Measurements from ENCODE around the gene TNS2. TPM values are rescaled to one million over a fixed set of nuclear protein-coding genes. Genes with fewer than 3 reads are reported as not detected.

TNS2 gene
- total and polyA plus RNA-seq, 2 of the 13 experiments (the other 11 are each of a cell fraction or from before 2014, with no cell fraction given), result 8.9 to 20.4 TPM

DNA sequence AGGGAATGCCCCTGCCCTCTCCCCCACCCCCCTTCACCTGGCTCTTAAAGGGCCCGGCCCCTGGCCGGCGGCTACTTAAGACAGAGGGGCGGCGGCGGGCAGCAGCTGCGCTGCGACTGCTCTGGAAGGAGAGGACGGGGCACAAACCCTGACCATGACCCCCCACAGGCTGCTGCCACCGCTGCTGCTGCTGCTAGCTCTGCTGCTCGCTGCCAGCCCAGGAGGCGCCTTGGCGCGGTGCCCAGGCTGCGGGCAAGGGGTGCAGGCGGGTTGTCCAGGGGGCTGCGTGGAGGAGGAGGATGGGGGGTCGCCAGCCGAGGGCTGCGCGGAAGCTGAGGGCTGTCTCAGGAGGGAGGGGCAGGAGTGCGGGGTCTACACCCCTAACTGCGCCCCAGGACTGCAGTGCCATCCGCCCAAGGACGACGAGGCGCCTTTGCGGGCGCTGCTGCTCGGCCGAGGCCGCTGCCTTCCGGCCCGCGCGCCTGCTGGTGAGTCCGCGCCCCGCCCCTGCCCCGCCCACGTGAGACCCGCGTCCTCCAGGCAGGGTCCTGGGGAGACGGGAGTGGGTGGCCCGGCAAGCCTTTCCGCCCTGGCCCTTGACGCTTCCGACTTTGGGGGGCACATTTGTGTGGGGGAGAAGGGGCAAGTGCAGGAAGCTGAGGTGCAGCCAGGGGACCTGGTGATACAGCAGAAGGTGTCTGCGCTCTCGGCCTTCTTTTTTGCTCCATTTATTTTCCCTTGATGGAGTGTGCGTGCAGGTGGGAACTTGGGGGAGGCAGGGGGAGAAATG, 47.9 kb downstream of the TNS2 start, which contains the start of gene IGFBP6 (continued):
- TF ChIP-seq, protein P1, sequence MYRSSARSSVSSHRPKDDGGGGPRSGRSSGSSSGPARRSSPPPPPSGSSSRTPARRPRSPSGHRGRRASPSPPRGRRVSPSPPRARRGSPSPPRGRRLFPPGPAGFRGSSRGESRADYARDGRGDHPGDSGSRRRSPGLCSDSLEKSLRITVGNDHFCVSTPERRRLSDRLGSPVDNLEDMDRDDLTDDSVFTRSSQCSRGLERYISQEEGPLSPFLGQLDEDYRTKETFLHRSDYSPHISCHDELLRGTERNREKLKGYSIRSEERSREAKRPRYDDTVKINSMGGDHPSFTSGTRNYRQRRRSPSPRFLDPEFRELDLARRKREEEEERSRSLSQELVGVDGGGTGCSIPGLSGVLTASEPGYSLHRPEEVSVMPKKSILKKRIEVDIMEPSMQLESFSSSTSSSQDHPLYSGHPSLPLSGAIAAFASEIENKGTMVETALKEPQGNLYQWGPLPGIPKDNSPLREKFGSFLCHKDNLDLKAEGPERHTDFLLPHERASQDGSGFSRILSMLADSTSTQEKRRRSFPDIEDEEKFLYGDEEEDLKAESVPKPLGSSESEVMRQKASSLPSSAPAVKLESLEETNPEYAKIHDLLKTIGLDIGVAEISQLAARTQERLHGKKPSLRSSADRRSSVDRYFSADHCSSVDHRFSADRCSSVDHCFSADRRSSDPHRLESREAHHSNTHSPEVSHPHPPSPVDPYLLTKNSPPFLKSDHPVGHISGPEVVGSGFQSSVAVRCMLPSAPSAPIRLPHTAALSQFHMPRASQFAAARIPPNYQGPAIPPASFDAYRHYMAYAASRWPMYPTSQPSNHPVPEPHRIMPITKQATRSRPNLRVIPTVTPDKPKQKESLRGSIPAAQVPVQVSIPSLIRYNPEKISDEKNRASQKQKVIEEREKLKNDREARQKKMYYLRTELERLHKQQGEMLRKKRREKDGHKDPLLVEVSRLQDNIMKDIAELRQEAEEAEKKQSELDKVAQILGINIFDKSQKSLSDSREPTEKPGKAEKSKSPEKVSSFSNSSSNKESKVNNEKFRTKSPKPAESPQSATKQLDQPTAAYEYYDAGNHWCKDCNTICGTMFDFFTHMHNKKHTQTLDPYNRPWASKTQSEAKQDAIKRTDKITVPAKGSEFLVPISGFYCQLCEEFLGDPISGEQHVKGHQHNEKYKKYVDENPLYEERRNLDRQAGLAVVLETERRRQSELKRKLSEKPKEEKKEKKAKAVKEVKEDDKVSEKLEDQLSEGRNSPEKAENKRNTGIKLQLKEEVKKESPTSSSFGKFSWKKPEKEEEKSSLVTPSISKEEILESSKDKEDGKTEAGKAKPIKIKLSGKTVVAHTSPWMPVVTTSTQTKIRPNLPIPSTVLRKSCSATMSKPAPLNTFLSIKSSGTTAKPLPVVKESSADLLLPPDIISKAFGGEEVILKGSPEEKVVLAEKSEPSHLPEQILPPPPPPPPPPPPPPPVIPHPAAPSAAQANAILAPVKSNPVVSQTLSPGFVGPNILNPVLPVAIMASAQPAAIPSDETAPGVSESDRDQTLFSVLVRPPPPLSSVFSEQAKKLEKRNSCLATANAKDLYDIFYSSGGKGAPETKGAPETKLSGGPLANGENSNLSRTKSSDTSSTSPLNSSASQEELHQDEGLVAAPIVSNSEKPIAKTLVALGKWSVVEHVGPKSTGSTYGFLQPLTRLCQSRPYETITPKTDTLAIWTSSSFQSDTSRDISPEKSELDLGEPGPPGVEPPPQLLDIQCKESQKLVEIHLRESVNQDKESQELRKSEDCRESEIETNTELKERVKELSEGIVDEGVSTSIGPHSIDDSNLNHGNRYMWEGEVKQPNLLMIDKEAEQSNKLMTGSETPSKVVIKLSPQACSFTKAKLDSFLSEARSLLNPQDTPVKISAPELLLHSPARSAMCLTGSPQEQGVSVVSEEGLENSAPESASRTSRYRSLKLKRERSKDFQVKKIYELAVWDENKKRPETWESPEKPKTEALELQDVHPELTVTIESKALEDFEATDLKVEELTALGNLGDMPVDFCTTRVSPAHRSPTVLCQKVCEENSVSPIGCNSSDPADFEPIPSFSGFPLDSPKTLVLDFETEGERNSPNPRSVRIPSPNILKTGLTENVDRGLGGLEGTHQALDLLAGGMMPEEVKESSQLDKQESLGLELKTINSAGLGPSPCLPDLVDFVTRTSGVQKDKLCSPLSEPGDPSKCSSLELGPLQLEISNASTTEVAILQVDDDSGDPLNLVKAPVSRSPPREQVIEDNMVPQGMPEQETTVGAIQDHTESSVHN (CRISPR knock-in tag; IDR thresholded peaks at IDR 0.05), result no peak
- no peak for TF ChIP-seq NFYC (CRISPR knock-in tag; IDR thresholded peaks at IDR 0.05)
- TF ChIP-seq, protein P2, sequence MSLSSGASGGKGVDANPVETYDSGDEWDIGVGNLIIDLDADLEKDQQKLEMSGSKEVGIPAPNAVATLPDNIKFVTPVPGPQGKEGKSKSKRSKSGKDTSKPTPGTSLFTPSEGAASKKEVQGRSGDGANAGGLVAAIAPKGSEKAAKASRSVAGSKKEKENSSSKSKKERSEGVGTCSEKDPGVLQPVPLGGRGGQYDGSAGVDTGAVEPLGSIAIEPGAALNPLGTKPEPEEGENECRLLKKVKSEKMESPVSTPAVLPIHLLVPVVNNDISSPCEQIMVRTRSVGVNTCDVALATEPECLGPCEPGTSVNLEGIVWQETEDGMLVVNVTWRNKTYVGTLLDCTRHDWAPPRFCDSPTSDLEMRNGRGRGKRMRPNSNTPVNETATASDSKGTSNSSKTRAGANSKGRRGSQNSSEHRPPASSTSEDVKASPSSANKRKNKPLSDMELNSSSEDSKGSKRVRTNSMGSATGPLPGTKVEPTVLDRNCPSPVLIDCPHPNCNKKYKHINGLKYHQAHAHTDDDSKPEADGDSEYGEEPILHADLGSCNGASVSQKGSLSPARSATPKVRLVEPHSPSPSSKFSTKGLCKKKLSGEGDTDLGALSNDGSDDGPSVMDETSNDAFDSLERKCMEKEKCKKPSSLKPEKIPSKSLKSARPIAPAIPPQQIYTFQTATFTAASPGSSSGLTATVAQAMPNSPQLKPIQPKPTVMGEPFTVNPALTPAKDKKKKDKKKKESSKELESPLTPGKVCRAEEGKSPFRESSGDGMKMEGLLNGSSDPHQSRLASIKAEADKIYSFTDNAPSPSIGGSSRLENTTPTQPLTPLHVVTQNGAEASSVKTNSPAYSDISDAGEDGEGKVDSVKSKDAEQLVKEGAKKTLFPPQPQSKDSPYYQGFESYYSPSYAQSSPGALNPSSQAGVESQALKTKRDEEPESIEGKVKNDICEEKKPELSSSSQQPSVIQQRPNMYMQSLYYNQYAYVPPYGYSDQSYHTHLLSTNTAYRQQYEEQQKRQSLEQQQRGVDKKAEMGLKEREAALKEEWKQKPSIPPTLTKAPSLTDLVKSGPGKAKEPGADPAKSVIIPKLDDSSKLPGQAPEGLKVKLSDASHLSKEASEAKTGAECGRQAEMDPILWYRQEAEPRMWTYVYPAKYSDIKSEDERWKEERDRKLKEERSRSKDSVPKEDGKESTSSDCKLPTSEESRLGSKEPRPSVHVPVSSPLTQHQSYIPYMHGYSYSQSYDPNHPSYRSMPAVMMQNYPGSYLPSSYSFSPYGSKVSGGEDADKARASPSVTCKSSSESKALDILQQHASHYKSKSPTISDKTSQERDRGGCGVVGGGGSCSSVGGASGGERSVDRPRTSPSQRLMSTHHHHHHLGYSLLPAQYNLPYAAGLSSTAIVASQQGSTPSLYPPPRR (CRISPR knock-in tag; IDR thresholded peaks at IDR 0.05; ENCODE audit: borderline replicate concordance), result peak; percentile 45; the same call in 1 of the 2 replicates
- no peak for TF ChIP-seq FOXJ3 (CRISPR knock-in tag; IDR thresholded peaks at IDR 0.05; ENCODE audit: borderline replicate concordance)
- 0 out of 2 replicates have a peak, but pooled peaks have one; percentile 25 for TF ChIP-seq ZNF414 (CRISPR knock-in tag; IDR thresholded peaks at IDR 0.05)
- no peak for TF ChIP-seq ZNF780A (CRISPR knock-in tag; IDR thresholded peaks at IDR 0.05)
- TF ChIP-seq, protein P3, sequence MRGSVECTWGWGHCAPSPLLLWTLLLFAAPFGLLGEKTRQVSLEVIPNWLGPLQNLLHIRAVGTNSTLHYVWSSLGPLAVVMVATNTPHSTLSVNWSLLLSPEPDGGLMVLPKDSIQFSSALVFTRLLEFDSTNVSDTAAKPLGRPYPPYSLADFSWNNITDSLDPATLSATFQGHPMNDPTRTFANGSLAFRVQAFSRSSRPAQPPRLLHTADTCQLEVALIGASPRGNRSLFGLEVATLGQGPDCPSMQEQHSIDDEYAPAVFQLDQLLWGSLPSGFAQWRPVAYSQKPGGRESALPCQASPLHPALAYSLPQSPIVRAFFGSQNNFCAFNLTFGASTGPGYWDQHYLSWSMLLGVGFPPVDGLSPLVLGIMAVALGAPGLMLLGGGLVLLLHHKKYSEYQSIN (CRISPR knock-in tag; IDR thresholded peaks at IDR 0.05; ENCODE audit: borderline replicate concordance), result no peak
- TF ChIP-seq ZNF12 (CRISPR knock-in tag; IDR thresholded peaks at IDR 0.05), result no peak
- TF ChIP-seq AGO2 (optimal IDR thresholded peaks at IDR 0.05; ENCODE audit: low read depth, low read length), result no peak
- TF ChIP-seq IRX3 (CRISPR knock-in tag; IDR thresholded peaks at IDR 0.05; ENCODE audit: borderline replicate concordance, low read depth), result no peak
- TF ChIP-seq ESRRA (CRISPR knock-in tag; IDR thresholded peaks at IDR 0.05; ENCODE audit: low read depth), result peak; percentile 52; the same call in 1 of the 2 replicates

All from HepG2 (cell line).